HG03378 (cell line): Measurements from ENCODE around the gene CNTROB.

Source experiments
- ATAC-seq: cut with Tn5 transposase; IDR thresholded peaks from one replicate; pipeline ENCODE4 v1.9.1; 2021; ENCODE audit warnings: mild to moderate bottlenecking, moderate library complexity; ENCODE audit not compliant: unreplicated experiment

Gene CNTROB

DNA sequence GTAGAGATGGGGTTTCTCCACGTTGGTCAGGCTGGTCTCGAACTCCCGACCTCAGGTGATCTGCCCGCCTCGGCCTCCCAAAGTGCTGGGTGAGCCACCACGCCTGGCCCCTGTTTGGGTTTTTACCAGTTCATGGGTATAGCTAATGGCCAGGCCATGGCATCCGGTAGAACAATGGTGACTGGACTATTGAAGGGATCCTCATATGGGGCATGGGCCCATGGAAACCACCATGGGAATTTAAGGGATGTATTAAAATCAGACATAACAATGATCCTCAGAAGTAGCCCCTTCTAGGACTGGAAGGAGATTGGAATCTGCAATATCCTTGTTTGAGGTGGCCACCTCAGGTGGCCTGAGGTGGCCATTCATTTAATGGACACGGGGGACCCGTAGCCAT is 52.9 kb downstream of the CNTROB start:
- ATAC-seq = no peak

DNA sequence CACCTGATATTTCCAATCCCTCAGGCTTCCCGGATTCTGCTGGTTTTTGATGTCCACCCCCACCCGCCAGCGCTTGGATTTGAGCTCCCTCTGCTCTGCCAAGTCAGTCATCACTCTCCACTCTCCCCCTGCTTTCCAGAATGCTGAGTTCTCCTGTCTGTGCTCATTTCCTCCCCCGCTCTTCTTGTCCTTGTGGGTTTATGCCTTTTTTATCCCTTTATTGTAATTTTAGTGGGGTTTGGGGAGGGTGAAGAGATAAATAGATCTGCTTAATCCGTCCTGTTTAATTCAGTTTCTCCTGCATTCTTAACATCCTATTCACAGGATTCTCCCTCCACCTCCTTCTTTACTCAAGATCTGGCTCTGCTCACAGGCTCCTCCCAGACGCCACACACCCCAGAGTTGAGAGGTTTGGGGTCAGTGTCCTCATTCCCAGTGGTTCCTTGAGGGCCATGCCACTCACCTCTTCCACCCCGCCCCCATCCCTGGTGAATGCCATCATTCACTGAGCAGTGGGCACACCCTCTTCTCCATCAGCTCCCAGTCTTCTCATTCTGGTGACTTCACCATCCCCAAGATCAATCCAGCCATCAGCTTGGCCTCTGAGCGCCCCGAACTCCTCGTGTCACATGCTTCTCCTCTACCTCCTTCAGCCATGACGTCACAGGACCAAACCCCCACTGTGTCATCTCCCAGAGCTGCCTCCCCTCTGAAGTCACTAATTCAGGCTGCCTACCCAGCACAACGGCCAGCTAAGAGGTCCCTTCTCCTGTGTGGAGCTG is 55.3 kb downstream of the CNTROB start:
- no peak for ATAC-seq

DNA sequence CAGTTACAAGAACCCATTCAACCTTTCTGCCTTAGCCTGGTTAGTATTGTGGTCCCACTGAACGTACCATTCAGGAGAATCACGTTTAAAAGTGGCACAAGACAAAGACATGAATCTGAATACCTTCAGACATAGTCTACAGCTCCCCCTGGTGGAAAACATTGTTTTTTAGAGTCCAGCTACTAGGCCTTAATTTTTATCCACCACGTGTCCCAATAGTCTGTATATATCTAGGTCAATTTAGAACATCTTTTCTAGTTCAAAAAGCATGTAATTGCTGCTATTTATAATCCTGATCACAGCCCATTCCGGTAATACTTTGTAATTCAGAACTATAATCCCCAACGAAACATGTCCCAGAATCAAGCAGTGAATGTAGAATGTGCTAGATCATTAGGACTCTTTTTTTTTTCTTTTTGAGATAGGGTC is 56.8 kb downstream of the CNTROB start:
- ATAC-seq = no peak

DNA sequence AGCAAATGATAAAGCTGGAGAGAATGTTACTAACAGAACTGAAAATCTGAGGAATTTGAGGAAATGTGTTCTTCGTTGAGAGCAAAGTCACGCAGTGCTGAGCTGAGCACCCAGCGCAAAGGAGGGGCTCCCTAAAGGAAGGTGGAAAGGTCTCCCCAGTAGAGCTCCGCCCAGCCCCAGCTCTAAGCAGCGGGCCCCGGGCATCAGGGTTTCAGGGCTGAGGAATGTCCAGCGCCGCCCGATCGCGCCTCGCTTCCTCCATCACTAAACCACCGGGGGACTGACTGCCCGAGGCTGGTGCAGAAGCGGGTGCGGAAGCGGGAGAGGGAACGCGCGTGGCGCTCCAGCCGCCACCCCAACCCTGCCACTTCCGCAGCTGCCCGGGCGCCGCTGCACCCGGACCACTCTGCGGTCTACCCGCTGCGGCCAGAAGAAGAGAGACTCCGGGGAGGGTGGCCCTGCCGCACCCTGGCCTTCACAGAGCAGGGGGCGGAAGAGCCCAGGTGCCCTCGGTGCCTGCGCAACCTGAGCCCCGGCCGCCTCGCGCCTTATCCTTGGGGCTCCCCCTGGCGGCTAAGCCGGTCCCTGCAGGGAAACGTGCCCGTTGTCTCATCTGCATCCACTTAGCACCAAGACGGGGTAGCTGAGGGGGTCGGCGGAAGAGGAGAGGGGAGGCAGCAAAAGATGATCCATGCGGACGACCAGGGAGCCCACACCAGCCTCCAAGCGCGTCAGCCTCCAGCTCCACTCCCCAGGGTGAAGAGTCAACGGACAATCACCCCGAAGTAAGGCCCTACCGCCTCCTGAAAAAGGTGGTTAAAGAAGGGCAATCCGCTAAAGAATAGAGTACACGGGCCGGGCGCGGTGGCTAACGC is 58.0 kb downstream of the CNTROB start:
- peak; percentile 53 for ATAC-seq

DNA sequence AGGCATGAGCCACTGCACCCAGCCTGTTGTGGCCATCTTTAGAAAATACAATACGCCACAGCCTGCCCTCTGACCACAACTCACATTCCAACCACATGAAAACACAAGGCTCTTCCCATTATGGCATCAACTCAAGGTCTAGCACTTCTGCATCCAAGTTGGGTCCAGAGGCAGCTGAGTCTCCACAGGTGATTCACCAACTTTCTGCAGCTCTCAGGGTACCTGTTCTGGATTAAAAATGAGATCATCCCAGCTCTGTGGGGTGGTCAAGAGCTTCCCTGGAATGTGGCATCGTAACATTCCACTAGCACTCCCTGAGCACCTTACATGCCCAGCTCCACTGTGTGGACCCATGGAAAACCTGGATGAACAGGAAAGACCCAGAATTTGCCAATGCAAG is 60.5 kb downstream of the CNTROB start:
- ATAC-seq = no peak

DNA sequence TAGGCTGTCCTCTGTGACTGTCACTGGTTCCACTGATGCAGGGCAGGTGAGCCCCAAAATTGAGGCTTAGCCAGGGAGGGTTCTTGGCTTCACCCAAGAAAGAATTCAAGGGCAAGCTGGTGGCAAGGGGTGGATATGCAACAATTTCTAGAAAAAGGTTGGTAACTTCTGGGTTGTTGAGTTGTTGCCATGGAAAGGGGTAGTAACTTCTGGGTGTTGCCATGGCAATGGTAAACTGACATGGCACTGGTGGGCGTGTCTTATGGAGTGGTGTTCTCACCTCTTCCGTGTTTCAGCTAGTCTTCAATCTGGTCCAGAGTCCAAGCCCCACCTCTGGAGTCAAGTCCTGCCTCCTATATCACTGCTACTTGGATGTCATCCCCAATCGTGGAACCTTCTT is 60.9 kb downstream of the CNTROB start:
- no peak for ATAC-seq

DNA sequence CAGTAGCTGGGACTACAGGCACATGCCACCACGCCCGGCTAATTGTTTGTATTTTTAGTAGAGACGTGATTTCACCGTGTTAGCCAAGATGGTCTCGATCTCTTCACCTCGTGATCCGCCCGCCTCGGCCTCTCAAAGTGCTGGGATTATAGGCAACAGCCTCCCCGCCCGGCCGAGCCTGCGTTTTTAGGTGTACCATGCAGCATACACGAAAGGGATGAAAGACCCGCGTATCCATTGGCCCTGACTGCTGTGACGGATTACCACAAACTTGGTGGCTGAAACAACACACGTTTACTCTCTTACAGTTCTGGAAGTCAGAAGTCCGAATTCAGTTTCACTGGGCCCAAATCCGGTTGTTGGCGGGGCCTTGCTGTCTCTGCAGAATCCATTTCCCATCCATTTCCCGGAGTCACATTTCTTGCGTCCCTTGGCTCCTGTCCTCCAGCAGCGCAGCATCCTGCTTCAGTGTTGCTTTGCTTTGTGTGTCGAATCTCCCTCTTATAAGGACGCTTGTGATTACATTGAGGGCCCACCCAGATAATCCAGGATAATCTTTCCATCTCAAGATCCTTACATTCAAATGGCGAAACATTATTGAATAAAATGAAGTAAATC is 62.1 kb downstream of the CNTROB start:
- ATAC-seq = no peak

DNA sequence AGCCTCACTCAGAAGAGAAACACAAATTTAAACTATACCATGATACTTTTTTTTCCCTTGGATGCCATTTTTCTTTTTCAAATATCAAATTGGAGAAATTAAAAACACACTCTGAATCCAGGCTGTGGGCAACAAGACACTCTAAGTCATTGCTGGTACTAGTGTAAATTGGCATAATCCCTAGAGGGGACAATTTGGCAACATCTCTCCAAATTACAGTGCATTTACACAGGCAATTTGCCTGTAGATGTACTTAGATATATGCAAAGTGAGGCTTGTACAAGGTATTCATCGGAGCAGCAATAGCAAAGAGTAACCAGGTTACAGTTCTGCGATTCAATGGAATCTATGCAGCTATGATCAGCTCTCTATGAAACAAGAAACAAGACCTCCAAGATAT is 63.7 kb downstream of the CNTROB start:
- ATAC-seq = no peak

DNA sequence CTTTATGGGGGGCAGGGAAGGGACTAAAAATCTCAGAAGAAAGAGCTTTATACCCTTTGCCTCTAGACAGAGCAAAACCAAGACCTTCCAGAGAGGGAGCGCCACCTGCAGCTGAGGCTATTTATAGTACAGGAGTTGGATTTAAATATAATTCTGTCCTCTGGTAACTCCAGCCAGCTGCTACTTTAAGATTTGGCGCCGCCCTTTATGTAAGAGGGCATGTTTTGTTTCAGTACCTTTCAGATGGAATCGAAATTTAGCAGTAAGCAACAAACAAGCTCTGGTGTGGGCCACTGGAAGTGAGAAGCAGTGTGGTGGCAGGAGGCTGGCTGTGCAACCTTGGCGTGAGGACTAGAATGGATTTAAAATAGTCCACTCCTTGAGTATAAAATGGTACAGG is 65.2 kb downstream of the CNTROB start:
- ATAC-seq = no peak
